Measurements from ENCODE around the gene TFF1.

The TFF1 gene

DNA sequence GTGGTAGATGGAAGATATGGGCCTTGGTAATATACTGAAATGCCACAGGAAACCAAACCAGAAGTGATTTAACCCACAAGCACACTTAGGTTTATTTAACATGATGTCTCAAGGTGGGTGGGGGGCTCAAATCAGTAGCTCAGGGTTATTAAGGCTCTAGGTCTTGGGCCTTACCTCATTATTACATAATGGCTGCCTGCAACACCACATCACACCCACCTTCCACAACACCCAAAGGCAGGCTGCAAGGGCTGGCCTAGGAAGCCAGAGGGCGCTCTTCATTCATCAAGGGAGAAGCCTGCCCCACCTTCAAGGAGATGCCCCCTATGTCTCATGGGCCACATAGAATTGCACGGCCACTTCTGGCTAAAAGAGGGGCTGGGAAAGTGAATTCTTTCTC is 6.0 kb downstream of the TFF1 start:
- H3K9me3 ChIP-seq (ENCODE audit: insufficient read depth, low read length, severe bottlenecking), result peaks cover 4% of the 10 kb centered on the region
- no peak overlapping the region for H3K4me2 ChIP-seq (ENCODE audit: insufficient read depth, low read length)
- H3K27ac ChIP-seq (ENCODE audit: low read length), result no peak overlapping the region
- H3K9ac ChIP-seq (ENCODE audit: low read depth, low read length), result no peak overlapping the region
- no peak overlapping the region for H3K4me3 ChIP-seq (ENCODE audit: low read depth in 1 of 2, low read length in 2 of 2)
- peak; percentile 38 for DNase-seq
- no peaks in the 10 kb centered on the region for H3K36me3 ChIP-seq (ENCODE audit: insufficient read depth, low read length)
- H3K79me2 ChIP-seq (ENCODE audit: insufficient read depth, low read length), result no peaks in the 10 kb centered on the region
- no peaks in the 10 kb centered on the region for H4K20me1 ChIP-seq (ENCODE audit: insufficient read depth, low read length)
- TF ChIP-seq CTCF (IDR thresholded peaks at IDR 0.05; ENCODE audit: borderline replicate concordance, extremely low read depth, low read length, poor library complexity, severe bottlenecking), result peak; percentile 65
- no peak for TF ChIP-seq EZH2 (IDR thresholded peaks at IDR 0.05; ENCODE audit: borderline replicate concordance, low read depth, low read length, severe bottlenecking)
- no peak overlapping the region for H2AFZ ChIP-seq (ENCODE audit: low read depth, low read length)
- no peaks in the 10 kb centered on the region for H3K4me1 ChIP-seq (ENCODE audit: insufficient read depth, low read length)
- no peaks in the 10 kb centered on the region for H3K27me3 ChIP-seq (ENCODE audit: insufficient read depth, low read length, poor library complexity)
- peak; percentile 61 for ATAC-seq (ENCODE audit: insufficient read depth, low read depth)

DNA sequence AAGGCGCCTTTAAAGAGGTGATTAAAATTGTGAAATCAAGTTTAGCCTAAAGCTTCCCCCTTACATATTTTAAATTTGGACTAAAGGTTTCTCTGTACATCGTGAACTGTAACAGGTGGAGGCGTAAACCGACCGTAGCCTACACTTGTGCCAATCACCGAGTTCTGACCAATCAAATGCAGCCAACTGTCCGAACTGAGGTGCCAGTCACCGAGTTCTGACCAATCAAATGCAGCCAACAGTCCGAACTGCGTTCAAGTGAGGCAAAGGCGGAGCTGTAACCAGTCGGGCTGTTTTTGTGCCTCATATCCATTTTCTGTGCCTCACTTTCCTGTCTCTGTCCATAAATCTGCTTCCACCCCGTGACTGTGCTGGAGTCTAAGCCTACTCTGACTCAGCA is 7.4 kb downstream of the TFF1 start:
- ATAC-seq (ENCODE audit: insufficient read depth, low read depth) (no peak), DNase-seq (no peak)
- no peaks in the 10 kb centered on the region for H3K36me3 ChIP-seq (ENCODE audit: insufficient read depth, low read length)
- no peak overlapping the region for H2AFZ ChIP-seq (ENCODE audit: low read depth, low read length)
- H3K79me2 ChIP-seq (ENCODE audit: insufficient read depth, low read length), result no peaks in the 10 kb centered on the region
- H3K27me3 ChIP-seq (ENCODE audit: insufficient read depth, low read length, poor library complexity), result no peaks in the 10 kb centered on the region
- no peak overlapping the region for H3K4me2 ChIP-seq (ENCODE audit: insufficient read depth, low read length)
- peaks cover 4% of the 10 kb centered on the region for H3K9me3 ChIP-seq (ENCODE audit: insufficient read depth, low read length, severe bottlenecking)
- H3K9ac ChIP-seq (ENCODE audit: low read depth, low read length), result no peak overlapping the region
- no peaks in the 10 kb centered on the region for H4K20me1 ChIP-seq (ENCODE audit: insufficient read depth, low read length)
- H3K4me3 ChIP-seq (ENCODE audit: low read depth in 1 of 2, low read length in 2 of 2), result no peak overlapping the region
- H3K27ac ChIP-seq (ENCODE audit: low read length), result no peak overlapping the region
- no peaks in the 10 kb centered on the region for H3K4me1 ChIP-seq (ENCODE audit: insufficient read depth, low read length)
- TF ChIP-seq EZH2 (IDR thresholded peaks at IDR 0.05; ENCODE audit: borderline replicate concordance, low read depth, low read length, severe bottlenecking) (no peak), CTCF (IDR thresholded peaks at IDR 0.05; ENCODE audit: borderline replicate concordance, extremely low read depth, low read length, poor library complexity, severe bottlenecking) (no peak)

GRCh38 chr21:42358261-42358660 is 8.1 kb downstream of the TFF1 start:
- no peak overlapping the region for H3K9ac ChIP-seq (ENCODE audit: low read depth, low read length)
- DNase-seq (no peak), ATAC-seq (ENCODE audit: insufficient read depth, low read depth) (no peak)
- peaks cover 4% of the 10 kb centered on the region for H3K9me3 ChIP-seq (ENCODE audit: insufficient read depth, low read length, severe bottlenecking)
- H3K36me3 ChIP-seq (ENCODE audit: insufficient read depth, low read length), result no peaks in the 10 kb centered on the region
- no peak overlapping the region for H3K4me2 ChIP-seq (ENCODE audit: insufficient read depth, low read length)
- H3K4me3 ChIP-seq (ENCODE audit: low read depth in 1 of 2, low read length in 2 of 2), result no peak overlapping the region
- no peaks in the 10 kb centered on the region for H3K79me2 ChIP-seq (ENCODE audit: insufficient read depth, low read length)
- H2AFZ ChIP-seq (ENCODE audit: low read depth, low read length), result no peak overlapping the region
- H3K4me1 ChIP-seq (ENCODE audit: insufficient read depth, low read length), result no peaks in the 10 kb centered on the region
- no peaks in the 10 kb centered on the region for H4K20me1 ChIP-seq (ENCODE audit: insufficient read depth, low read length)
- TF ChIP-seq EZH2 (IDR thresholded peaks at IDR 0.05; ENCODE audit: borderline replicate concordance, low read depth, low read length, severe bottlenecking) (no peak), CTCF (IDR thresholded peaks at IDR 0.05; ENCODE audit: borderline replicate concordance, extremely low read depth, low read length, poor library complexity, severe bottlenecking) (no peak)
- no peaks in the 10 kb centered on the region for H3K27me3 ChIP-seq (ENCODE audit: insufficient read depth, low read length, poor library complexity)
- H3K27ac ChIP-seq (ENCODE audit: low read length), result no peak overlapping the region

DNA sequence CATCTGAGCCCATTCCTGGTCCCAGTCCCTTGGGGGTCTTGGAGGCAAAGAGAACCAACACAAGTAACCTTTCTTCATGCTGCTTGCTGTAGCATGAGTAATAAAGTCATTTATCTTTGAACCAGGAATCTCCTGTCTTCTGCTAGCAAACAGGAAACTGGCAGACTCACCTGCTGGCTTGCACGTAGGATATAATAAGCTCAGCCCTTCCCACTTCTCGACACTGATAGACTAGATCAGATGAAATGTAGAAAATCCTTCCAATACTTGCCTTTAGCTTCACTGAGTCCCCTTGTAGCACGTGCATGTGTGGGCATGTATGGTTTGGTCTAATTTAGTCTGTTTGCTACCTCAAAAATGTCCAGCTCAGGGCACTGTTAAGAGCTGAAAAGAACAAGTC is 9.0 kb downstream of the TFF1 start:
- H3K4me3 ChIP-seq (ENCODE audit: low read depth in 1 of 2, low read length in 2 of 2), result no peak overlapping the region
- H3K36me3 ChIP-seq (ENCODE audit: insufficient read depth, low read length), result no peaks in the 10 kb centered on the region
- no peak for DNase-seq
- no peak overlapping the region for H3K9ac ChIP-seq (ENCODE audit: low read depth, low read length)
- H3K9me3 ChIP-seq (ENCODE audit: insufficient read depth, low read length, severe bottlenecking), result peaks cover 4% of the 10 kb centered on the region
- H3K4me2 ChIP-seq (ENCODE audit: insufficient read depth, low read length), result no peak overlapping the region
- no peak for TF ChIP-seq EZH2 (IDR thresholded peaks at IDR 0.05; ENCODE audit: borderline replicate concordance, low read depth, low read length, severe bottlenecking)
- no peak for TF ChIP-seq CTCF (IDR thresholded peaks at IDR 0.05; ENCODE audit: borderline replicate concordance, extremely low read depth, low read length, poor library complexity, severe bottlenecking)
- H3K27me3 ChIP-seq (ENCODE audit: insufficient read depth, low read length, poor library complexity), result no peaks in the 10 kb centered on the region
- H3K79me2 ChIP-seq (ENCODE audit: insufficient read depth, low read length), result no peaks in the 10 kb centered on the region
- H2AFZ ChIP-seq (ENCODE audit: low read depth, low read length), result no peak overlapping the region
- H4K20me1 ChIP-seq (ENCODE audit: insufficient read depth, low read length), result no peaks in the 10 kb centered on the region
- ATAC-seq (ENCODE audit: insufficient read depth, low read depth), result no peak
- H3K27ac ChIP-seq (ENCODE audit: low read length), result no peak overlapping the region
- H3K4me1 ChIP-seq (ENCODE audit: insufficient read depth, low read length), result no peaks in the 10 kb centered on the region
